T-helper 9 cell (primary cell): ENCODE data around the gene TMED4.
"Not testable (repeated sequence)": the region's sequence is repeated elsewhere in the genome, so short reads cannot be mapped to it uniquely, and the experiment has no call there.

ENCODE experiments used
- DNase-seq: peaks from one replicate; pipeline ENCODE4 v3.0.0-alpha.2; 2020

TMED4 gene

DNA sequence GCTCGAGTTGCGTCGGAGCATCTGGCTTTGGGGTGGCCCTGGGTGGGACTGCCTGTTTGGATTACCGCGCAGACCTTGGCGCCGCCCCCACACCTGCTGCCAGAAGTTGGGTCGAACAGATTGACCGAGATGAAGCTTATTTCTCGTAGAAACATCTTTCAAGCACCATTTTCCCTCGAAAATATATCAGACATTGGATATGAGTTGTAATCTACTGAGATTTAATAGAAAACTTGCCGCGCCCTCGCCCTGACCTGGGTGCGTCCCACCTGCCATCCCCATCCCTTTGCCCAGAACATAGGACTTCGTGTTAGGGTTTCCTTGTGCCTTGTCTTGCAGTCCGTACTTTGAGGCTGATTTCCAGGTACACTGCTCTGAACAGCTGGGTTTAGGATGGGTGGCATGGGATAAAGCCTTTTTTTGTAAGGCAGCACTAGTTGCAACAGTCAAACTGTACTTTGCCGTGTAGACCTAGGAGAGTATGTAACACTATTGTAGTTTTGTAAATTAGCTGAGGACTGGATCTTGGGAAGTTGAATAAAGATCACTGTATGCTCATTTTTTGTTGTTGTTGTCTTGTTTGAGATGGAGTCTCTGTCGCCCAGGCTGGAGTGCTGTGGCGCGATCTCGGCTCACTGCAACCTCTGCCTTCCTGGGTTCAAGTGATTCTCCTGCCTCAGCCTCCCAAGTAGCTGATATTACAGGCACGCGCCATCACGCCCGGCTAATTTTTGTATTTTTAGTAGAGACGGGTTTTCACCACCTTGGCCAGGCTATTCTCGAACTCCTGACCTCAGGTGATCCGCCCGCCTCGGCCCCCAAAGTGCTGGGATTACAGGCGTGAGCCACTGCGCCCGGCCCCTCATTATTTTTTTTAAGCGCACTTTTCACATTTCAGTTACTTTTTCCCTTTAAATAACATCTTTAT is 25.4 kb upstream of the TMED4 start:
- no peak for DNase-seq

DNA sequence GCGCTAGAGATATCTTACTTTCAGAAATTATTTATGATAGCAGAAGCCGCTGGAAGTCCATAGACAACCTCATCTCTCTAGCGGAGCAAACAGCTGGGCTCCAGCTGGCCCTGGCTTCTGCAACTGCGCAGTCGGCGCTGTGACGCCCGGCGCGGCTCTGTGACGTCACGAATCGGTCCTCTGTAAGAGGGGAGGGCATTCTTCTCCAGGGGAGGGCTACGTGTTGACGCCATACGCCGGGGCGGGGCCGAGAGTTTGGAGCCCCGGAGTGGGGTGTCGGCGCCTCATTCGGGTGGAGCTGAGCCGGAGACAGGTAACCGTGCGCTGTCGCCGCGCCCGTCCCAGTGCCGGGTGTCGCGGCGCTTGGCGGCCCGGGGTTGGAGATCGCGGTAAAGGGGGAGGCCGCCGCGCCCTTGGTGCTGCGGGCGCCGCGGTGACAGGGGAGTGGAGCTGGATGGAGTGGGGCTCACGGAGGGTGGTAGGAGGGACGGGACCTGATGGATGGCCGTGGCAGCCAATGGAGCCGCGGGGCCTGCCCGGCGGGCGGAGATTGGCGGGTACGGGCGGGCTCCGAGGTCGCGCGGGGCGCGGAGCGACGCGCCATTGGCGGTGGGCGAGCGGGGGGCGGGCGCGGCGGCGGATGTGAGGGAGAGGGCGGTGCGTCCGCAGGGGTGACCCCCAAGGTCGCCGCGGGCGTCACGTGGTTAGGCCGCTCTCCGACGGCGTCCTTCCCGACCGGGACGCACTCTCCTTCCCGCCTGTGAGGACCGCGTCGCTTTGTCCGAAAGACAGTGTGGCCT is 24.5 kb upstream of the TMED4 start, which contains the start of gene OGDH:
OGDH (plus strand) TSS at position 287 of the 800 bp plus-strand sequence. CDS start 17,717 bp downstream, outside the sequence.
- peak; percentile 98 for DNase-seq

DNA sequence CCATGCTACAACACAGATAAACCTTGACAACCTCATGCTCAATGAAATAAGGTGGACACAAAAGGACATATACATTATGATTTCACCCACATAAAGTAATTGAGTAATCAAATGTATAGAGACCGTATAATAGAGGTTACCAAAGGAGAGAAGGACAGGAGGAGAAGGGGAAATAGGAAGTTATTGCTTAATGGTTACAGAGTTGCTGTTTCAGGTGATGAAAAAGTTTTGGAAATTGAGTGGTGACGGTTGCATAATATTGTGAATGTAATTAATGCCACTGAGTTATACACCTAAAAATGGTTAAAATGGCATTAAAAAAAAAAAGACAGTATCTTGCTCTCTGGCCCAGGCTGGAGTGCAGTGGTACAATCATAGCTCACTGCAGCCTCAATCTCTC is 22.9 kb upstream of the TMED4 start:
- DNase-seq, result no peak

DNA sequence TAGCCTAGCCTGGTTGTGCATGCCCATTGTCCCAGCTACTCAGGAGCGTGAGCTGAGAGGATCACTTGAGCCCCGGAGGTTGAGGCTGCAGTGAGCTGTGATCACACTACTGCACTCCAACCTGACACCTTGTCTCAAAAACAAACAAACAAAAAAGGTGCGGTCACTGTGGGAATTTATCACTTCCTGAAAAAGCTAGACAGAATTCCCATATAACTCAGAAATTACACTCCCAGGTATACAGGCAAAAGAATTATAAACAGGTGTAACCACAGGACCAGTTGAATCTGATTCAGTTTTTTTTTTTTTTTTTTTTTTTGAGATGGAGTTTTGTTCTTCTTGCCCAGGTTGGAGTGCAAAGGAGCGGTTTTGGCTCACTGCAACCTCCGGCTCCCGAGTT is 21.2 kb upstream of the TMED4 start:
- no peak for DNase-seq

DNA sequence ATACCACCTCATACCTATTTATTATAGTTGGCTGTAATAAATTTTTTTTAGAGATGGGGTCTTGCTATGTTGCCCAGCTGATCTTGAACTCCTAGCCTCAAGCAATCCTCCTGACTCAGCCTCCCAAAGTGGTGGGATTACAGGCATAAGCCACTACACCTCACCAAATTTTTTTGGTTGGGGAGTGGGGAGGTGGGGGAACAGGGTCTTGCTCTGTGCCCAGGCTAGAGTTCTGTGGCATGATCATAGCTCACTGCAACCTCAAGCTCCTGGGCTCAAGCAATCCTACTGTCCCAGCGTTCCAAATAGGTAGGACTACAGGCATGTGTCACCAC is 20.5 kb upstream of the TMED4 start:
- no peak for DNase-seq

DNA sequence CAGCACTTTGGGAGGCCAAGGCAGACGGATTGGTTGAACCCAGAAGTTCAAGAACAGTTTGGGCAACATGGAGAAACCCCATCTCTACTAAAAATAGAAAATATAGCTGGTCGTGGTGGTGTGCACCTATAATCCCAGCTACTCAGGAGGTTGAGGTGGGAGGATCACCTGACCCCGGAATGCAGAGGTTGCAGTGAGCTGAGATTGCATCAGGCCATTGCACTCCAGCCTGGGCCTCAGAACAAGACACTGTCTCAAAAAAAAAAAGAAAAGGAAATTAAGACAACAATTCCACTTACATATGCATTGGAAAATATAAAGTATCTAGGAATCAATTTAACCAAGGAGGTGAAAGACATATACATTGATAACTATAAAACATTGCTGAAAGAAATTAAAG is 17.2 kb upstream of the TMED4 start:
- DNase-seq, result no peak

DNA sequence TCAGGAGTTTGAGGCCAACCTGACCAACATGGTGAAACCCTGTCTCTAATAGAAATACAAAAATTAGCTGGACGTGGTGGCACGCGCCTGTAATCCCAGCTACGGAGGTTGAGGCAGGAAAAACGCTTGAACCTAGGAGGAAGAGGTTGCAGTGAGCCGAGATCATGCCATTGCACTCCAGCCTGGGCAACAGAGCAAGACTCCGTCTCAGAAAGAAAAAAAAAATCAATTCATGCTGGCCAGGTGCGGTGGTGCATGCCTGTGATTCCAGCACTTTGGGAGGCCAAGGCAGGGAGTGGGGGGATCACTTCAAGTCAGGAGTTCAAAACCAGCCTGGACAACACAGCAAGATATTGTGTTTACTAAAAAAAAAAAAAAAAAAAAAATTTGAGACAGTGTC is 15.2 kb upstream of the TMED4 start:
- DNase-seq, result not testable (repeated sequence)

DNA sequence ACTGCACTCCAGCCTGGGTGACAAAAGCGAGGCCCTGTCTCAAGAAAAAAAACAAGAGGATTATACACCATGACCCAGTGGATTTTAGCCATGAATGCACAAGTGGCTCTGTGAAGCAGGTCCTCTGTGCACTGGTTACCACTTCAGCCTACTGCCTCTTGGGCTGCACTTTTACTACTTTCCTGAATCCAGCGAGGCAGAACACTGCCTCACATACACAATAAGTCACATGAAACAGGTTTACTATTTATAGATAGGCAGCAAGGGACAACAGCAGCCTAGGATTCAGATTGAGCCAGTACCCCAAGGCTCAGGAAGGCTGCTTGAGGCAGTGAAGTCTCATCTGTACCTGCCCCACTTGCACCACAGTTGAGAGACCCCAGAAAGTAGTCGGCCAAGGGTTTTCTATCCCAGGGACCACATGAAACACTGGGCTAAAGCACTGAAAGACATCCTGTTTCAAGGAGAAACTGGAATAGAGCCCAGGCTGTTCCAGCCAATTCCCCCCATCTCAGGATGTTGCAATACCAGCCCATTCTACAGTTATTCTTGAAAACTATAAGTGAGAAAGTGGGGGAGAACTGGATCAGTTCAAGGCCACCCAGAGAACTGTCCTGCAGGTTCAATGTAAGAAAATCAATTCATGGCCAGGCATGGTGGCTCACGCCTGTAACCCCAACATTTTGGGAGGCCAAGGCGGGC is 14.1 kb upstream of the TMED4 start:
- DNase-seq, result no peak

DNA sequence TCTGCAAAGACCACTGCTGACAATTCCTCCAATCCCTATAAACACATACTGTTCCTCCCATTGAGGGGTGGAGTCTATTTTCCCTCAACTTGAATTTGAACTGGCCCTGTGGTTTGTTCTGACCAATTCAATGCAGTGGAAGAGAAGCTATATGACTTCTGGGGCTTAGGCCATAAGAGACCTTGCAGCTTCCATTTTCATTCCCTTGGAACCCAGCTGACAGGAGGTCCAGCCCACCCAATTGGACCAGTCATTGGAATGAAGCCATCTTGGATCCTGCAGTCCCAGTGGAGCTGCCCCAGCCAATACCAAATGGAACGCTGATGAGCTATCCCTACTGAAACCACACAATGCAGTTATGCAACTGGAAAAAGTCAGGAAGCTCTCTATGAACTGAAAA is 8.9 kb upstream of the TMED4 start:
- DNase-seq, result no peak

DNA sequence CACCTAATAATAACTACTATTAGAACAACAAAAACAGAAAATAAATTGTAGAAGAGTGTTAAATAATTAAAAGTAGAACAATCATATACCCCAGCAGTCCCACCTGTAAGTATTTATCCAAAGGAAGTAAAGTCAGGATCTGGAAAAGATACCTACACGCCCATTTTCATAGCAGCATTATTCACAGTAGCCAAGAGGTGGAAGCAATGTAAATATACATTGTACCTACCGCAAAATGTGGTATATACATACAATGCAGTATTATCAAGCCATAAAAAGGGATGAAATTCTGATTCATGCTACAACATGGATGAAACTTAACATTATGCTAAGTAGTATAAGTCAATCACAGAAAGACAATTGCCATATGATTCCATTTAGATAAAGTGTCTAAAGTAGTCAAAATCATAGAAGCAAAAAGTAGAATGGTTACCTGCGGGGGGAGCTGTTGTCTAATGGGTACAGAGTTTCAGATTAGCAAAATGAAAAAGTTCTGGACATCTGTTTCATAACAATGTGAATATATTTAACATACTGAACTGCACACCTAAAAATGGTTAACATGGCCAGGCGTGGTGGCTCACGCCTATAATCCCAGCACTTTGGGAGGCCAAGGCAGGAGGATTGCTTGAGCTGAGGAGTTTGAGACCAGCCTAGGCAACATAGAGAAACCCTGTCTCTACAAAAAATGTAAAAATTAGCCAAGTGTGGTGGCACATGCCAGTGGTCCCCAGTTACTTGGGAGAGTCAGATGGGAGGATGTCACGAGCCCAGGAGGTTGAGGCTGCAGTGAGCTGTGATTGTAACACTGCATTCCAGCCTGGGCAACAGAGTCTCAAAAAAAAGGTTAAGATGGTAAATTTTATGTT is 6.0 kb upstream of the TMED4 start:
- DNase-seq, result peak; percentile 50

DNA sequence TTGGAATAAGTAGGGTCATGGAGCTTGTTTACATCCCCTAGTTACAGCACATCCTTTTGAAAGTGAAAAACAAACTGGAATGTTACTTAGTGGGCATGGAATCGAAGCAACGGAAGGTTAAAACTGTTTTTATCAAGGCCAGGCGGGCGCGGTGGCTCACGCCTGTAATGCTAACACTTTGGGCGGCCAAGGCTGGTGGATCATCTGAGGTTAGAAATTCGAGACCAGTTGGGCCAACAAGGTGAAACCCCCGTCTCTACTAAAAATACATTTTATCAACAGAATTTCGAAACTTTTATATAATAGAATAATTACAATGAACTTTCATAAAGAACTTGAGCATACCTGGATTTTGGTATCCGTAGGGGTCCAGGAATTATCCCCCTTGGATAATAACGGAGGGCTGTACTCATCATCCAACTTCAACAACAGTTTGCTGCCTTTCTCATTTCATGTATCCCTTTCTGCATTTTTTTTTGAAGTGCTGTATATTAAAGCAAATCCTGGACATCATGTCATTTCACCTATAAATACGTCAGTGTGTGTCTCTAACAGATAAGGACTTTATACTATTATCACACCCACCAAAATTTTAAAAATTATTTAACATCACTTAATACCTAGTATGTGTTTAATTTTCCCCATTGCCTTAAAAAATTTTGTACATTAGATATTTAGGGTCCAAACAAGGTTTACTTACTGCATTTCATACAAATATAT is 1.3 kb upstream of the TMED4 start:
- no peak for DNase-seq

DNA sequence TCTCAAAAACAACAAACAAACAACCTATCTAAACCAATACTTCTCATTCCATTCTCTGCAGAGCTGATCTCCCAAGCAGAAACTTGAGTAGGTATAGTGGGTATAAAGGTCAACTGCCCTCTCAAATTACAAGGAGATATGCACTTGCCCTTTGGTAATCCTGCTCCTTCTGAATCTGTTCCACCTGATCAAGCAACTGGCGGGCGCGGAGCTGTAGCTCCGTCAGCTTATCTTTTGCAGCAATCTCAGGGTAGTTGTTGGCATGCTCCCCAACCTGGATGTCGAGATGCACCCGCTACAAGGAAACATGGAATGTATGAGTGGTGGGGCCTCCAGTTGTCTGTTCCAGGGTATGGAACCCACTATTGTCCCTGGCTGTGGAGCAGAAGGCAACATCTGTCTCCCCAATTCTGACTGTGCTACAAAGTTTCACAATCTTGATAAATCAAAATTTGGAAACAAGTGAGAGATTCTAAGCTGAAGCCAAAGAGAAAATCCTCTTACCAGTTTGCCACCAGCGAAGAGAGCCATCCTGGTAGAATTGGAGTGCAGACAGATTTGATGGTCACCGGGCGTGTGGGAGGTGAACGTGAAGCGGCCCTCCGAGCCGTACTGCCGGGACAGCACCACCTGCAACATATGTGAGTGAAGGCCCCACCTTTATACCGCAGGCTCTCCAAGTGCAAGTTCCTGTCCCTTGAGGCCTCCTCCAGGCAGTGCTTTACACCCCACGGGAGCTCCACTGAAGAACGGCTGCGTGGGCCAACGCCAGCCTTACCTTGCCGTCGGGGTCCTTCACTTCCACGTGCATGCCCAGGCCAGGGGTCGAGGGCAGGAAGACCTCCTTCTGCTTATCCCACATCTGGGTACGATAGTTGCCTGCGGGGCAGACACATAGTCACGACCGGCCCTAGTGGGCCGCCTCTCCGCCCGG is 819 bp downstream of the TMED4 start:
- DNase-seq, result peak; percentile 34

DNA sequence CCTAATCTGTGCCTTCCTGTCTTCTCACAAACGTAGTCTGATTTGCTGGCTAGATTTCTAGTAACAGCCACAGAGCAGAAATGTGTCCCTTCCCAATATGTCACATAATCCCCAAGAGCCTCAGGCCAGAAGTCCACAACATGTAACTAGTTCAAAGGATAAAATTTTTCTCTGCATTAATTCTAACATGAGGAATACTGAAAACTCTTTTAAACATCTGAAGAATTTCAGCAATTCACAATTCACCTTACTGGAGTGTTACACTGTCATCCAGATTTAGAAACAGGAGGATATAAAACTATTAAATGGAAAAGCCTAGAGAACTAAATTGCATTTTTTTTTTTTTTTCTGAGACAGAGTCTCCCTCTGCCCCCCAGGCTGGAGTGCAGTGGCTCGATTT is 5.8 kb downstream of the TMED4 start:
- no peak for DNase-seq

DNA sequence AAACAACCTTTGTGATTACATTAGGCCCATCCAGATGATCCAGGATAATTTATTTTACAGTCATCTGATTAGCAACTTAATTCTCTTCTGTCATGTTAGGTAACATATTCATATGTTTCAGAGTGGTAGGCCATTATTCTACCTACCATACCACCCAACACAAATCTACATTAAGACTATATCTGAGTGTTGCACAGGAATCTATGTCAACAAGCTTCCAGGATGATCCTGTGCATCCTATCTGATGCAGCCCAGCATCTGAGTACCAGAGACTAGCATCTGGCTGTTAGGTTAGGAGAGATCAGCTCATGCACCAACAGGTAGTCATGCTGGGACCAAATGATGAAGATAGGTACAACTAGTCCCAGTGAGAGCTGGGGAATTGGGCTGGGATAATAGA is 7.0 kb downstream of the TMED4 start:
- no peak for DNase-seq

DNA sequence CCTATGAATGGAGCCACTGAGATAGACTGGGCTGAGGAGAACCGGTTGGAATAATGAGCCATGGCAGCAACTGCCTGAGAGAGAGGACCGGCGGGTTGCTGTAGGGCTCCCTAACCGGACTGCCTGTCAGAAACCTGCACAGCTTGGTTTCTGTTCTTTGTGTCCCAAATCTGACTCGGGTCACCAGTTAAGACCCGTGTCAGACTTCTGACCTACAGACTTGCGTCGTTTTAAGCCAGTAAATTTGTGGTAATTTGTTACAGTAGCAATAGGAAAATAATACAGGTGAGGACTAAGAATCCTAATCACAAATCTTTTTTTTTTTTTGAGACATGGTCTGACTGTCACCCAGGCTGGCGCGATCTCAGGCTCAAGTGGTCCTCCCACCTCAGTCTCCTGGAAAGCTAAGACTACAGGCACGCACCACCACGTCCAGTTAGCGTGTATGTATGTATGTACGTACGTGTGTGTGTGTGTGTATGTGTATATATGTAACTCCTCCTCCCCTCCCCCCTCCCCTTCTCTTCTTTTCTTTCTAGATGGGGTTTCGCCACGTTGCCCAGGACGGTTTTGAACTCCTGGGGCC is 7.7 kb downstream of the TMED4 start:
- no peak for DNase-seq

DNA sequence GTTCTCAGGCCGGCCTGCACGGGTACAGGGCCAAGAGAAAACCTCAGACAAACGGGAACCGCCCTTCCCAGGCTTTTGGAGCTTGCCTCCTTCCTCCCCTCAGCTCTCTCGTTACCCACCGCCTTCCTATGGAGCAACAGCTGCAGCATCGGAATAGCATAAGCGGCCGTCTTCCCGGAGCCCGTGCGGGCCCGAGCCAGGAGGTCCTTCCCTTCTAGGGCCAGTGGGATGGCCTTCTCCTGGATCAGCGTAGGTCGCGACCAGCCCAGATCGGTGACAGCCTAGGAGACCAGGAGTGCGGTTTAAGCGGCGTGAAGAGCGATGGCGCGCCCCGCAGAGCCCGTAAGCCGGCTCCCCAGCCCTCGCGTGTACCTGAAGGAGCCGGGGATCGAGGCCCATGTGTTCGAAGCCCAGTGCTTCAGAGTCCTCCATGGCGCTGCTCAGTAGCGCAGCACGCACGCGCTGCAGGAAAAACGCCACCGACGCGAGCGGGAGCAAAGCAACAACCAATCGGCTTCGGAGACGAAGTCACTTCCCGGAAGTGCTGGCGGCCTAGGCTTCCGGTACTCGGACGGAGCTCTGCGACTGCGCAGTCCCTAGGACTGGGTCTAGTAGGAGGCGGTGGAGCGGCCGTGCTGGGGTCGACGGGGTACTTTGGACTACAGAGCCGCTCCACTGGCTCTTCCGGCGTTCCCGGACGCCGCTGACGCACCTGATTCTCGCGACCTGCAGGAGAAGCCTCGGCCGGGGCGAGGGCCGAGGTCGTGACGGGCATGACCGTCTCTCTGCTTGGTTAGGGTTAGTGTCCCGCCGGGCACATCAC is 8.4 kb downstream of the TMED4 start, which contains the start of gene DDX56:
DDX56 (minus strand) TSS at position 445 of the 823 bp plus-strand sequence; CDS start at position 432, 13 bp downstream.
- DNase-seq, result peak; percentile 86

DNA sequence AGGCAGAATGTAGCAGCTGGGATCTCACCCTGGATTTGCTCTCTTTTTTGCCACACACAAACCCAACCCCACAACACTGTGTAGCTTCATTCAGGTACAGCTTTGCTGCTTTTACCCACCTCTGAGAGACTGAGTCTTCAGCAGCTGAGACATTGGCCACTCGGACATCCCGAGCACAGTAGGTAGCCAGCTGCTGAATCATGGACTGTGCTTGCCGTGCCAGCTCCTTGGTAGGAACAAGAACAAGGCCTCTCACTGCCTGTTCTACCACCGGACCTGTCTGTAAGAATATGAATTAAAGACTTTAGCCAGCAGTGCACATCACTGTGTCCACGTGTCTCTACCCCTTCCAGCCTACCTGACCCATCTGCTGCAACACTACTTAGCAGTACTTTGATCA is 9.3 kb downstream of the TMED4 start:
- no peak for DNase-seq

DNA sequence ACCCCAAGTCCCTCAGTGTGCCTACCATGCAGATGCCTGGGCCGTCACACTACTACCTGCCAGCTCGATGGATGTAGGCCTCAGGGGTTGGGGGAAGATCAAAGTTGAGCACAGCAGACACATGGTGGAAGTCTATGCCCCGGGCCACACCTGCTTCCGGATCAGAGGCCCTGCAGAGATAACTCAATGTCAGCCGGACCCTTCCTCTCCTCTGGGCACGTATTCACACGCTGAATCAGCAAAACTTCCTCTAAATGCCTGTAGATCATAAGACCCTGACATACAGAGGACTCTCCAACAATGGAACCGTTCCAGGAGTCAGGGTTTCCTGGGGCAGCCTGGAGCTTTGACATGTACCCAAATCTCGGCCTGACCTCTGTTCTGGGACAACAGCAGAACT is 12.1 kb downstream of the TMED4 start:
- no peak for DNase-seq
